Smooth muscle cell (in vitro differentiated cells): ENCODE measurements around the gene HS6ST2. TPM values are rescaled to one million over a fixed set of nuclear protein-coding genes. Genes with fewer than 3 reads are reported as not detected.

ENCODE experiments used
- DNase-seq: peaks from one replicate; lab custom pipeline; 2025; ENCODE audit not compliant: unreplicated experiment; lab: John Stamatoyannopoulos, UW
- H2AFZ ChIP-seq: fragments of 200-600 bp; sonication (generic); 2 replicates; pipeline ENCODE4 v1.6.0; 2016; ENCODE audit warnings: antibody characterized with exemption, low read depth, mild to moderate bottlenecking
- H3F3A ChIP-seq: fragments of 200-600 bp; sonication (generic); 2 replicates; pipeline ENCODE4 v1.6.0; 2017; ENCODE audit warnings: antibody characterized with exemption, low read depth
- H3K27ac ChIP-seq: fragments of 200-600 bp; sonication (generic); 2 replicates; pipeline ENCODE4 v1.5.1; 2016; ENCODE audit warnings: low read depth, mild to moderate bottlenecking
- H3K27me3 ChIP-seq: fragments of 200-600 bp; sonication (generic); 2 replicates; pipeline ENCODE4 v1.6.1; 2016; ENCODE audit warnings: low read depth, mild to moderate bottlenecking
- H3K36me3 ChIP-seq: fragments of 200-600 bp; sonication (generic); 2 replicates; pipeline ENCODE4 v1.5.1; 2016; ENCODE audit warnings: low read depth
- H3K4me1 ChIP-seq: fragments of 200-600 bp; sonication (generic); 2 replicates; pipeline ENCODE4 v1.5.1; 2016; ENCODE audit warnings: low read depth
- H3K4me2 ChIP-seq: fragments of 200-600 bp; sonication (generic); 2 replicates; pipeline ENCODE4 v1.6.0; 2016; ENCODE audit warnings: mild to moderate bottlenecking
- H3K4me3 ChIP-seq: fragments of 200-600 bp; sonication (generic); 2 replicates; pipeline ENCODE4 v1.5.1; 2016; ENCODE audit warnings: mild to moderate bottlenecking
- H3K79me2 ChIP-seq: fragments of 200-600 bp; sonication (generic); 2 replicates; pipeline ENCODE4 v1.6.0; 2016; ENCODE audit warnings: low read depth, mild to moderate bottlenecking
- H3K9ac ChIP-seq: fragments of 200-600 bp; sonication (generic); 2 replicates; pipeline ENCODE4 v1.6.0; 2016; ENCODE audit warnings: low read depth
- H3K9me3 ChIP-seq: fragments of 200-600 bp; sonication (generic); replicated peaks from 2 replicates; pipeline ENCODE4 v1.5.1; 2016; ENCODE audit warnings: low read depth
- H4K20me1 ChIP-seq: fragments of 200-600 bp; sonication (generic); 2 replicates; pipeline ENCODE4 v1.6.0; 2016; ENCODE audit warnings: low read depth
- WGBS: methylation state at CpG from one replicate; pipeline ENCODE4 v1.1.7; 2016; ENCODE audit warnings: low lambda C conversion rate; 5-methylcytosine and 5-hydroxymethylcytosine counted together
- polyA plus RNA-seq: library from polyadenylated mRNA; unstranded; fragments of >200 nt; fragmentation: Nextera tagmentation; extraction: Ambion mirVana; gene quantifications from 2 replicates; pipeline ENCODE4 v1.2.1, GENCODE V29; 2016
- total RNA-seq: library from RNA; depleted of rRNA; stranded (reverse); fragments of >200 nt; gene quantifications from 2 replicates; pipeline ENCODE4 v1.2.3, GENCODE V29; 2014
- TF ChIP-seq, protein P1 (sequence below): fragments of 200-600 bp; sonication (generic); IDR thresholded peaks from 2 replicates; pipeline ENCODE4 v1.5.1; 2017; ENCODE audit warnings: borderline replicate concordance, mild to moderate bottlenecking, antibody characterized with exemption; ENCODE audit not compliant: insufficient read depth, poor library complexity, severe bottlenecking

Gene HS6ST2
- total and polyA plus RNA-seq, 2 experiments from 2014 or later = 12.7 to 13.3 TPM

DNA sequence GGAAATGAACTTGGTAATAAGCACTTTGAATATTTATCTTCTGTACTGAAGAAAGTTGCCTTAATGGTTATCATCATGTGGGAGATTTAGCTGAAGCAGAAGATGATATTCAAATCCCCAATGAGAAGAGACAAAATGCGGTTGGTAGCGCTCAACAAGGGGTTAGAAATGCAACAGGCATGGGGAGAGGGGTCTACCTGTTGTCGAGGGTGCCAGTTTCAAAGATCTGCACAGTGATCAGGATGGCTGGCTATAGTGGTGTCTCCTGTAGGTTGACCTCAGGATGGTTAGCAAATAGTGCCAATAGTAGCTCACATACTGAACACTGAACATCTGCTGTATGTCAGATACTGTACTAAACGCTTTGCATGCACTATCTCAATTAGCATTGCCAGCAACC is 7.0 kb upstream of the HS6ST2 start:
- H3F3A ChIP-seq = no peaks in the 10 kb centered on the region
- no peak for DNase-seq
- H3K4me3 ChIP-seq = no peak overlapping the region
- H3K9me3 ChIP-seq = no peaks in the 10 kb centered on the region
- H3K79me2 ChIP-seq = no peaks in the 10 kb centered on the region
- no peaks in the 10 kb centered on the region for H3K36me3 ChIP-seq
- WGBS = 88% methylated on average over 4 of the region's 4 CpGs
- H3K27ac ChIP-seq = no peak overlapping the region
- H3K9ac ChIP-seq = no peak overlapping the region
- TF ChIP-seq, protein P1, sequence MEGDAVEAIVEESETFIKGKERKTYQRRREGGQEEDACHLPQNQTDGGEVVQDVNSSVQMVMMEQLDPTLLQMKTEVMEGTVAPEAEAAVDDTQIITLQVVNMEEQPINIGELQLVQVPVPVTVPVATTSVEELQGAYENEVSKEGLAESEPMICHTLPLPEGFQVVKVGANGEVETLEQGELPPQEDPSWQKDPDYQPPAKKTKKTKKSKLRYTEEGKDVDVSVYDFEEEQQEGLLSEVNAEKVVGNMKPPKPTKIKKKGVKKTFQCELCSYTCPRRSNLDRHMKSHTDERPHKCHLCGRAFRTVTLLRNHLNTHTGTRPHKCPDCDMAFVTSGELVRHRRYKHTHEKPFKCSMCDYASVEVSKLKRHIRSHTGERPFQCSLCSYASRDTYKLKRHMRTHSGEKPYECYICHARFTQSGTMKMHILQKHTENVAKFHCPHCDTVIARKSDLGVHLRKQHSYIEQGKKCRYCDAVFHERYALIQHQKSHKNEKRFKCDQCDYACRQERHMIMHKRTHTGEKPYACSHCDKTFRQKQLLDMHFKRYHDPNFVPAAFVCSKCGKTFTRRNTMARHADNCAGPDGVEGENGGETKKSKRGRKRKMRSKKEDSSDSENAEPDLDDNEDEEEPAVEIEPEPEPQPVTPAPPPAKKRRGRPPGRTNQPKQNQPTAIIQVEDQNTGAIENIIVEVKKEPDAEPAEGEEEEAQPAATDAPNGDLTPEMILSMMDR = no peak
- no peaks in the 10 kb centered on the region for H3K27me3 ChIP-seq
- H2AFZ ChIP-seq = no peak overlapping the region
- H3K4me2 ChIP-seq = no peak overlapping the region
- no peaks in the 10 kb centered on the region for H4K20me1 ChIP-seq
- H3K4me1 ChIP-seq = no peaks in the 10 kb centered on the region

DNA sequence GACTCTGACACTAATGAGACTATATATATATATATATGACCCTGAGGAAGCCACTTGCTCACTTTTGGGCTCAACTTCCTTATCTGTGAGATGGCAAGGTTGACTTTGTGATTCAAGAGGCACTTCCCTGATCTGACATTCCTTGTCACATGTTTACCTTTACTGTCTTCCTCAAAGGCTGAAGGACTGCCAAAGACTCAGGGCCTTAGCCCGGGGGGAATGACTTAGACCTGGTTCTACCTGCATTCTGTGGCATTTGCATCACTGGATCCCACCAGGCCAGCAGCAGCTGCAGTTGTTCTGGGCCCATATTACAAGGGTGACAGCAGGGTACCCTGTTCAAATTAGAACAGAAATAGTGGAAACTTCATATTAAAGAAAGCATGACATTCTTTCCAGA is 3.1 kb upstream of the HS6ST2 start:
- no peaks in the 10 kb centered on the region for H4K20me1 ChIP-seq
- no peaks in the 10 kb centered on the region for H3K36me3 ChIP-seq
- H3K9me3 ChIP-seq = no peaks in the 10 kb centered on the region
- H3K4me3 ChIP-seq = no peak overlapping the region
- no peak overlapping the region for H2AFZ ChIP-seq
- TF ChIP-seq, protein P1 = no peak
- no peak overlapping the region for H3K9ac ChIP-seq
- 54% methylated on average over 1 of the region's 1 CpG for WGBS
- H3K4me1 ChIP-seq = no peaks in the 10 kb centered on the region
- H3F3A ChIP-seq = no peaks in the 10 kb centered on the region
- H3K4me2 ChIP-seq = no peak overlapping the region
- H3K27ac ChIP-seq = no peak overlapping the region
- H3K79me2 ChIP-seq = no peaks in the 10 kb centered on the region
- peaks cover 9% of the 10 kb centered on the region for H3K27me3 ChIP-seq
- no peak for DNase-seq

DNA sequence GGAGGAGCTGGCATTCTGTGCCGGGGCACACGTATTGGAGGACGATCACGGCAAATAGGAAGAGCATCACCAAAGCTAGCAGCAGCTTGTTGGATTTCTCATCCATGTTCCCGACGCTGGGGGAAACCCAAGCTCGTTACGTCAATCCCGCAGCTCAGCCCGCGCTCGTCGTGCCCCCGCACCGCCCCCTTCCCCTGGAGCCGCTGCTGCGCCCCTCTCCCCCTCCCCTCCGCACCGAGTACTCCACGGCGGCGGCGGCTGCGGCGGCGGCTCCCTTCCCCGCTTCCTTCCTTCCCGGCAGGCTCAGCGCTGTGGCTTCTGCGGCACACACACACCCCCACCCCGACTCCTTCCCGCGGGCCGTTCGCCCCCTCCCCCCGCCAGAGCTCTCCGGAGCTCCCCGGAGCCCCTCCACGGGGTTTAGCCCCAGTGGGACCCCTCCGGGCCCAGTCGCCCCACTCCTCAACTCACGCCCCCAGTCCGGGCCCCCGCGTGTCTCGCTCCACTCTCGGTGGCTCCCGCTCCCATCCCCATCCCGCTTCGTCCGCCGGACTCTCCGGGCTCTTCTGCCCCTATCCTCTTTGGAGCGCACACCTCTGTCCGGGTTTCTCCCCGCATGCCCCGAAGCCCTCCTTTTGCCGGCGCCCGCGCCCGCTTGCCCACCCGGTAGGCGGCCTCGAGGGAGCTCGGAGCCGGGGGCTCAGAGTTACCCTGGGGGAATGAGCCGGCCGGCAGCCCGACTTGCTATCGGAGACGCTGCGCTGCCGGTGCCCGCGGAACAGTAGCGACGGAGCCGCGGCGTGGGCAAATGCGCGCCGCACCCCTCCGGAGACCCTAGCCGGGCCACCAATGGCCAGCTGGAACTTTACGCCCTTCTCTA is 978 bp downstream of the HS6ST2 start:
- 37% methylated on average over 48 of the region's 87 CpGs for WGBS
- Histone ChIP-seq H3F3A (no peaks in the 10 kb centered on the region), H3K4me1 (no peaks in the 10 kb centered on the region), H3K27ac (no peak overlapping the region), H3K4me3 (peak overlapping the region; percentile 57), H3K27me3 (peaks cover 9% of the 10 kb centered on the region), H3K4me2 (peak overlapping the region; percentile 87), H3K9me3 (no peaks in the 10 kb centered on the region), H3K9ac (no peak overlapping the region), H4K20me1 (no peaks in the 10 kb centered on the region), H3K36me3 (no peaks in the 10 kb centered on the region), H2AFZ (peak overlapping the region; percentile 66), H3K79me2 (no peaks in the 10 kb centered on the region)
- DNase-seq = no peak
- TF ChIP-seq, protein P1 = no peak
